Fibroblast of upper back skin (primary cell): ENCODE measurements around the gene ZNF253.
A peak's percentile ranks its signal among the peaks of the same experiment; 100 is the strongest.
"Not testable (repeated sequence)": the region's sequence is repeated elsewhere in the genome, so short reads cannot be mapped to it uniquely, and the experiment has no call there.

Source experiments
- DNase-seq: peaks from one replicate; pipeline ENCODE4 v3.0.0-alpha.2; 2013

The ZNF253 gene

DNA sequence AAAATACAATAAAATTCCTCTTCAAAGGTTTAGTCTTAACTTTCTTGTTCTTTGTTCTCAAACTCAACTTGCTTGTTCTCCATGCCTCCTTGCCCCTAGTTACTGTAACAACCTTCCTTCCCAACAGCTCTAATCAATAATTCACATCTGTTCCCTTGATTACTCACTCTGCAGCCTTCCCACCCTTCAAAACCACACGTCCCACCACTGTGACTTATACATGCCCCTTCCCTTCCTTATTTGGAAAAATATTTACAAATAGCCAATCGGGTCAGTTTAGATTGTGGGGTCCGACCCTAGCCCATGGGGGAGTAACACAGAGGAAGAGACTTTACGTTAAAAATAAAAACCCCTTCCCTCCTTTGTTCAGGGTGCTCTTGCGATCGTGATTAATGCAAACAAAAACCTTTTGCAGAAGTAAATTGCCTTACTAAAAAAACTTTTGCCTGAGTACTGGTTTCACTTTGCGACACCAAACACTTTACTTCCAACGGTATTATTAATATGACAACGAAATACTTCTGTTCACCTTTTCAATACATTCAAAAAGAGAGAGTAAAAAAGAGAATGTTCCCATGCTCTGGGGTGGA is 34.6 kb downstream of the ZNF253 start:
- DNase-seq: peak; percentile 87

DNA sequence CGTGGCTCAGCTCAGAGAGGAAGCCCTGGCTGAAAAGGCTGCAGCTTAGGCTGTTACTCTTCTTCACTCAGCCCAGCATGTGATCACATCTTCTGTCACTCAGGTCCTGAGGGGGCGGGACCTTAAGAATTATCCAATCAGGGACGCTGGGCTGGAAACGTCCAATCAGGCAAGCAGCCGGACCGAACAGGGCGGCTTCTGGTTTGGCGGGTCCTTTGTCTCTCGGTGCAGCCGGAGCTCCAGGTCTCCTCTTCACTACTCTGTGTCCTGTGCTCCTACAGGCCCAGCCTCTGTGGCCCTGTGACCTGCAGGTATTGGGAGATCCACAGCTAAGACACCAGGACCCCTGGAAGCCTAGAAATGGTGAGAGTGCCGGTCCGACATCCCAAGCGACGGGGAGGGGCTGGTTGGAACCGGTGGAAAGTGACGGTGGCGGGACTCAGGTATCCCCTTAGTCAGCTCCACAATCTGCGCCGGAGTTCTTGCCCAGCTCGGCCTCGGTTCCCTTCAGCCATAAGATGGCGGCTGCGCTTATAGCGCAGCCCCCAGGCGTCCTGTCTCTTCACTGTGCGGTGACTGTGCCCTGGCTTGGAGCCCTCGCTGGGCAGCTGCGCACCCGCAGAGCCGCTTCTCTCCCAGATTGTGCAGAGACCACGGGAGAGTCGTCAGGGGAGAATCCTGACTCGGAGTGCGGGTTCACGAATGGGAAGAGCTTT is 35.2 kb downstream of the ZNF253 start, which contains the start of gene ZNF93:
TSS of gene ZNF93 (plus strand) at position 218 of the 716 bp plus-strand sequence. CDS start at position 361, 143 bp downstream.
- peak; percentile 98 for DNase-seq

DNA sequence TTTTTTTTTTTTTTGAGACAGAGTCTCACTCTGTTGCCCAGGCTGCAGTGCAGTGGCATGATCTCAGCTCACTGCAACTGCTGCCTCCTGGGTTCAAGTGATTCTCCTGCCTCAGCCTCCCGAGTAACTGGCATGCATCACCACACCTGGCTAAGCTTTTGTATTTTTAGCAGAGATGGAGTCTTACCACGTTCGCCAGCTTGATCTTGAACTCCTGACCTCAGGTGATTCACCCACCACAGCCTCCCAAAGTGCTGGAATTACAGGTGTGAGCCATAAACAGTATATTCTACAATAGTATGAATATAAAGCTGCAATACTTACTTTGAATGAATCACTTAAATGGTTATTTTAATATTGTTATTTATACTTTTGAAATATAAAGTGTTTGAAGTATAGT is 41.9 kb downstream of the ZNF253 start:
- not testable (repeated sequence) for DNase-seq

DNA sequence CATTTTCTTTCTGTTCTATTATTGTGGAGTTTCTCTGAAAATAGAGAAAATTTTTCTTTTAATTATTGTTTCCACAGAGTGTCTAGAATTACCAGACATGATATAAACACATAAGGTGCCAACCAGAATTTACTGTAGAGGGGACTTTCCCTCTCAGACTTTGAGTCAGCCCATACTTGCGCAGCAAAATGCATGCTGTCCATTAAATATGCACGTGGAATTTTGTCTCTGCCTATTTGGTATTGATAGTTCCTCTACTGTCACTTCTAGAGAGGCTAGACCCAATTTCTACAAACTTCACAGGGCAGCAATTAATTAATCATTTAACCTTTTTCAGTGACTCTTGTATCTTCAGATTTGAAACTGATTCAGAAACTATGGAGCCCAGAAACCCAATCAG is 44.0 kb downstream of the ZNF253 start:
- DNase-seq: no peak

DNA sequence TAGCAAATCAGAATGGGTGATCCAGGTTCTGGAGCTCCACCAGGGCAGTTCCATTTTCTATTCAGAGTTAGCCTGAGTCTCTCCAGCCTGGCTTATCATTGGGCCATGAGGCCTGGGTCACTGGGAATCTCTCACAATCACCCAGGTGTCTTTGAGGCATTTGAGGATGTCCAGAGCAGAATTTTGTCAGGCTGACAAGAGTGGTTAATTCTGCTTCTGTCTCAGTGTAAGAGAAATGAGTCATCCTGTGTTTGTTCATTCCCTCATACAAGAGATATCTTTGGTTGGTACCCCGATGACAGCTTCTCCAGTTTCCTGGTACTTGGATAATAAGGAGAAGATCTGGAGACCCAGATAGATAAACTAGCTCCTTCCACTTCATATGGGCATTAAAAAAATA is 45.5 kb downstream of the ZNF253 start:
- no peak for DNase-seq

DNA sequence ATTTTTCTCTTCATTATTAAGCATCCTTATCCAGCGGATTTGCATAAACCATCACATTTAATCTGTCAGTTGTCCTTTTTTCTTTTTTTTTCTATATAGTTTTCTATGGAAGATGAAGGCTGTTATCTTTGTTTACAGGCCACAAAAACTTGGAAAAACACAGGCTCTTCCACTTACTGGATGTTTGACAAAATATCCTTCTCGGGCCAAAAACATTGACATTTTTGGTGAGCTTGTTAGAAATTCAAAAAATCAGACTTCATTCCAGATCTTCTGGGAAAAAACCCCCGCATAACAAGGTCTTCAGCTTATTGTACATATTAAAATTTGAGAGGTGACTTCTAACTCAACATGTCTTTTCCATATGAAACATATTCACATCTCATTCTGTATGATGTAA is 48.9 kb downstream of the ZNF253 start:
- no peak for DNase-seq

DNA sequence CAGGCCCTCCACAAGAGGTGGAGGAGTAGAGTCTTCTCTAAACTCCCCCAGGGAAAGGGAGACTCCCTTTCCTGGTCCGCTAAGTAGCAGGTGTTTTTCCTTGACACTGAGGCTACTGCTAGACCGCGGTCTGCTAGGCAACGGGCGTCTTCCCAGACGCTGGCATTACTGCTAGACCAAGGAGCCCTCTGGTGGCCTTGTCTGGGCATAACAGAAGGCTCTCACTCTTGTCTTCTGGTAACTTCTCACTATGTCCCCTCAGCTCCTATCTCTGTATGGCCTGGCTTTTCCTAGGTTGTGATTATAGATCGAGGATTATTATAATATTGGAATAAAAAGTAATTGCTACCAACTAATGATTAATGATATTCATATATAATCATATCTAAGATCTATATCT is 64.7 kb downstream of the ZNF253 start:
- DNase-seq: not testable (repeated sequence)

DNA sequence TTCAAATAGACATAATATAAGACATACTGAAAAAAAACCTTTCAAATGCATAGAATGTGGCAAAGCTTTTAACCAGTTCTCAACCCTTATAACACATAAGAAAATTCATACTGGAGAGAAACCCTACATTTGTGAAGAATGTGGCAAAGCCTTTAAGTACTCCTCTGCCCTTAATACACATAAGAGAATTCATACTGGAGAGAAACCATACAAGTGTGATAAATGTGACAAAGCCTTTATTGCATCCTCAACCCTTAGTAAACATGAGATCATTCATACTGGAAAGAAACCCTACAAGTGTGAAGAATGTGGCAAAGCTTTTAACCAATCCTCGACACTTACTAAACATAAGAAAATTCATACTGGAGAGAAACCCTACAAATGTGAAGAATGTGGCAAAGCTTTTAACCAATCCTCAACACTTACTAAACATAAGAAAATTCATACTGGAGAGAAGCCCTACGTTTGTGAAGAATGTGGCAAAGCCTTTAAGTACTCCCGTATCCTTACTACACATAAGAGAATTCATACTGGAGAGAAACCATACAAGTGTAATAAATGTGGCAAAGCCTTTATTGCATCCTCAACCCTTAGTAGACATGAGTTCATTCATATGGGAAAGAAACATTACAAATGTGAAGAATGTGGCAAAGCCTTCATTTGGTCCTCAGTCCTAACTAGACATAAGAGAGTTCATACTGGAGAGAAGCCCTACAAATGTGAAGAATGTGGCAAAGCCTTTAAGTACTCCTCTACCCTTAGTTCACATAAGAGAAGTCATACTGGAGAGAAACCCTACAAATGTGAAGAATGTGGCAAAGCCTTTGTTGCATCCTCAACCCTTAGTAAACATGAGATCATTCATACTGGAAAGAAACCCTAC is 68.0 kb downstream of the ZNF253 start:
- DNase-seq: not testable (repeated sequence)

DNA sequence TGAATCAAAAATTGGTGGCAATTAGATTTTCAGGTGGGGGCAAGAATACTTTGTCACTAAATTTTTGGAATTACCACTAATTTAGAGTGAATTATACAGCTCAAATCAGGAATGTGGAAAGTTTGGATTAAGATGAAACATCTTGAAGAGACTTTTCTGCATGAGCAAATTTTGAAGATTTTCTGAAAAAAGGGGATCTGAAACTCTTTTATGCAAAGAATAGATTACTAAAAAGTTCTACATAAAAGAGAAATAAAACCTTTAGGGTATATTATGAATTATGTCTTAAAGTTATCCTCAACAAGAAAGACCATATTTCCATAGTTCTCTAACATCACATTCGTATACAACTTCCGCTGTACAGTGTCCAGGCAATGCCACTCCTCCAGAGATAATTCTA is 71.7 kb downstream of the ZNF253 start:
- DNase-seq: no peak

DNA sequence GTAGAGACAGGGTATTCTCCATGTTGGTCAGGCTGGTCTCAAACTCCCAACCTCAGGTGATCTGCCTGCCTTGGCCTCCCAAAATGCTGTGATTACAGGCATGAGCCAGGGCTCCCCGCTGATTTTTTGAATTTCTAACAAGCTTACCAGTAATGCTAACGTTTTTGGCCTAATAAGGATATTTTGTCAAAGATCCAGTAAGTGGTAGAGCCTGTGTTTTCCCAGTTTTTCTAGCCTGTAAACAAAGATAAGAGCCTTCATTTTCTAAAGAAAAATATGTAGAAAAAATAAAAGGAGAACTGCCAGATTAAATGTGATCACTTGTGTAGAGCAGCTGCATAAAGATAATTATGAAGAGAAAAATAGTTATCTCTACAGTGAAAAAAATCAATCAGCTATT is 72.8 kb downstream of the ZNF253 start:
- DNase-seq: no peak

DNA sequence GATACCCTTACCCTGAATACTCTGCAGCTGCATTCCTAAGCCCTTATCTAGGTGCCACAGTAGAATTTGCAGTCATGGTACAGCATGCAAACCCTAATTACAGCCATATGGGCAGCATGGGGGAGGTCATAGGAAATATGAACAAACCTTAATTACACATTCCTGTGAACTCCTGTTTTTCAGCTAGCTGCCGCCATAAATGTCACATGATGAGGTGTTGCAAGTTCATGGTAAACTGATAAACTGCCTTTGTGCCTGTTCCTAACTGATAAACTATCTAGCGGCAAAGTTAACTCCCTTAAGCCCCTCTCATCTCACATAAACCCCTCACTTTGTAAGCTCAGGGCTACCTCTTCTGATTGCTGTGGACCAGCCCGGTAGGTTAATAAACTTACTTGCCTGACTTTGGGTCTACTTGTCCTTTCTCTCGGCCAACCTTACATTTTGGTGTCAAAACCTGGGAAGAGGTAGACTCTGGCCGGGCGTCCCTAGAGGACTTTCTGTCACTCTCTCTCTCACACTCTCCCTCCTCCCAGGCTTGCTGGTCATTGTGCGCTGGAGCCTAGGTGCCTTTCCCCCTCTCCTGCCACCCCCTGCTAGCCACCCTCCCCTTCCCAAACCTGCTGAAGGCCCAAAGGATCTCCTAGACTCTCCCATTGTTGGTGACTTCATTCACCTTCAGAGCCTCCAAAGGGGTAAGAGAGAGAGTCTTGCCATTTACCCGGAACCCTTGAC is 78.3 kb downstream of the ZNF253 start:
- no peak for DNase-seq
